DOHH2 (cell line): ENCODE results near the gene PPP2R2C.

Source experiments
- H3F3A ChIP-seq: fragments of 200-600 bp; sonication (generic), shearing (Covaris generic); 2 replicates; pipeline ENCODE4 v1.6.0; 2016; ENCODE audit warnings: antibody characterized with exemption, mild to moderate bottlenecking; ENCODE audit not compliant: control insufficient read depth, insufficient read depth
- H3K27ac ChIP-seq: fragments of 200-600 bp; sonication (generic); 2 replicates; pipeline ENCODE4 v1.5.1; 2014; ENCODE audit warnings: low read depth, mild to moderate bottlenecking, low read length, moderate library complexity
- H3K27me3 ChIP-seq: fragments of 200-600 bp; sonication (generic); 2 replicates; pipeline ENCODE4 v1.6.1; 2014; ENCODE audit warnings: mild to moderate bottlenecking, low read length, mixed read lengths; ENCODE audit not compliant: control insufficient read depth
- H3K36me3 ChIP-seq: fragments of 200-600 bp; sonication (generic); 2 replicates; pipeline ENCODE4 v1.6.1; 2014; ENCODE audit warnings: mild to moderate bottlenecking, low read length, moderate library complexity, mixed read lengths; ENCODE audit not compliant: control insufficient read depth
- H3K4me1 ChIP-seq: fragments of 200-600 bp; sonication (generic); 2 replicates; pipeline ENCODE4 v1.6.1; 2014; ENCODE audit warnings: mild to moderate bottlenecking, low read length, mixed read lengths; ENCODE audit not compliant: control insufficient read depth
- H3K4me2 ChIP-seq: fragments of 200-600 bp; sonication (generic); 2 replicates; pipeline ENCODE4 v1.6.0; 2014; ENCODE audit warnings: mild to moderate bottlenecking, low read length, moderate library complexity
- H3K4me3 ChIP-seq: fragments of 200-600 bp; sonication (generic); 2 replicates; pipeline ENCODE4 v1.5.1; 2014; ENCODE audit warnings: mild to moderate bottlenecking, low read length, mixed read lengths
- H3K79me2 ChIP-seq: fragments of 200-600 bp; sonication (generic); 2 replicates; pipeline ENCODE4 v1.6.1; 2014; ENCODE audit warnings: mild to moderate bottlenecking, low read length, mixed read lengths; ENCODE audit not compliant: control insufficient read depth
- H3K9me2 ChIP-seq: fragments of 200-600 bp; sonication (generic); replicated peaks from 2 replicates; pipeline ENCODE4 v1.6.1; 2014; ENCODE audit warnings: mild to moderate bottlenecking, low read length, mixed read lengths; ENCODE audit not compliant: control insufficient read depth
- H3K9me3 ChIP-seq: fragments of 200-600 bp; sonication (generic); 2 replicates; pipeline ENCODE4 v1.6.1; 2014; ENCODE audit warnings: antibody characterized with exemption, low read length, mixed read lengths; ENCODE audit not compliant: control insufficient read depth, insufficient read depth
- H4K20me1 ChIP-seq: fragments of 200-600 bp; sonication (generic); 2 replicates; pipeline ENCODE4 v1.6.0; 2014; ENCODE audit warnings: low read depth, mild to moderate bottlenecking, antibody characterized with exemption, low read length, moderate library complexity; ENCODE audit not compliant: control insufficient read depth, insufficient read depth
- CTCF ChIP-seq: fragments of 200-600 bp; sonication (generic); IDR thresholded peaks from one replicate; pipeline ENCODE4 v1.5.1; 2014; ENCODE audit warnings: antibody characterized with exemption, mild to moderate bottlenecking, low read depth, low read length; ENCODE audit not compliant: poor library complexity, severe bottlenecking
- EZH2phosphoT487 ChIP-seq: fragments of 200-600 bp; sonication (generic); IDR thresholded peaks from 2 replicates; pipeline ENCODE4 v1.6.1; 2017; ENCODE audit warnings: borderline replicate concordance, mild to moderate bottlenecking, antibody characterized with exemption, low read length, moderate library complexity, mixed read lengths

The PPP2R2C gene

GRCh38 chr4:6402566-6403399 lies 69.6 kb downstream of the PPP2R2C start:
- 0 out of 2 replicates have a peak, but pooled peaks cover 3% of the 10 kb centered on the region for H3K27me3 ChIP-seq
- no peak overlapping the region for H3K27ac ChIP-seq
- H3F3A ChIP-seq, result no peaks in the 10 kb centered on the region
- H3K4me3 ChIP-seq, result no peak overlapping the region
- H3K36me3 ChIP-seq, result no peaks in the 10 kb centered on the region
- no peaks in the 10 kb centered on the region for H3K4me1 ChIP-seq
- peaks cover 5% of the 10 kb centered on the region; the same call in 1 of the 2 replicates for H4K20me1 ChIP-seq
- H3K9me3 ChIP-seq, result no peaks in the 10 kb centered on the region
- TF ChIP-seq EZH2phosphoT487 (no peak), CTCF (no peak)
- no peak overlapping the region for H3K4me2 ChIP-seq
- H3K9me2 ChIP-seq, result no peaks in the 10 kb centered on the region
- H3K79me2 ChIP-seq, result no peaks in the 10 kb centered on the region

- no peaks in the 10 kb centered on the region for H3K36me3 ChIP-seq
- H3F3A ChIP-seq, result no peaks in the 10 kb centered on the region
- TF ChIP-seq CTCF (no peak), EZH2phosphoT487 (no peak)
- no peaks in the 10 kb centered on the region for H3K9me2 ChIP-seq
- H3K79me2 ChIP-seq, result no peaks in the 10 kb centered on the region
- no peaks in the 10 kb centered on the region for H3K9me3 ChIP-seq
- H3K27ac ChIP-seq, result no peak overlapping the region
- no peak overlapping the region for H3K4me3 ChIP-seq
- H4K20me1 ChIP-seq, result peaks cover 5% of the 10 kb centered on the region; the same call in 1 of the 2 replicates
- H3K27me3 ChIP-seq, result 0 out of 2 replicates have a peak, but pooled peaks cover 3% of the 10 kb centered on the region
- H3K4me1 ChIP-seq, result no peaks in the 10 kb centered on the region
- H3K4me2 ChIP-seq, result no peak overlapping the region
Measured at GRCh38 chr4:6401797-6402196, 70.6 kb downstream of the PPP2R2C start.

GRCh38 chr4:6396696-6397236 lies 75.6 kb downstream of the PPP2R2C start:
- H4K20me1 ChIP-seq, result peaks cover 5% of the 10 kb centered on the region; the same call in 1 of the 2 replicates
- no peaks in the 10 kb centered on the region for H3K27me3 ChIP-seq
- no peak overlapping the region for H3K27ac ChIP-seq
- H3K79me2 ChIP-seq, result no peaks in the 10 kb centered on the region
- no peaks in the 10 kb centered on the region for H3K9me3 ChIP-seq
- H3K4me3 ChIP-seq, result no peak overlapping the region
- TF ChIP-seq CTCF (no peak), EZH2phosphoT487 (no peak)
- H3K36me3 ChIP-seq, result no peaks in the 10 kb centered on the region
- no peaks in the 10 kb centered on the region for H3K4me1 ChIP-seq
- H3K4me2 ChIP-seq, result no peak overlapping the region
- no peaks in the 10 kb centered on the region for H3F3A ChIP-seq
- H3K9me2 ChIP-seq, result no peaks in the 10 kb centered on the region
